HL-60 (cell line): Measurements from ENCODE around the gene SOX6.

Experiments
- CTCF ChIP-seq: IDR thresholded peaks from one replicate; pipeline ENCODE4 v1.5.1; 2011; ENCODE audit warnings: low read length, control low read depth, inconsistent platforms; ENCODE audit not compliant: insufficient read depth
- TF ChIP-seq, protein P1 (sequence below): IDR thresholded peaks from 2 replicates; pipeline ENCODE4 v1.6.1; 2012; ENCODE audit warnings: low read depth; ENCODE audit not compliant: insufficient replicate concordance

DNA sequence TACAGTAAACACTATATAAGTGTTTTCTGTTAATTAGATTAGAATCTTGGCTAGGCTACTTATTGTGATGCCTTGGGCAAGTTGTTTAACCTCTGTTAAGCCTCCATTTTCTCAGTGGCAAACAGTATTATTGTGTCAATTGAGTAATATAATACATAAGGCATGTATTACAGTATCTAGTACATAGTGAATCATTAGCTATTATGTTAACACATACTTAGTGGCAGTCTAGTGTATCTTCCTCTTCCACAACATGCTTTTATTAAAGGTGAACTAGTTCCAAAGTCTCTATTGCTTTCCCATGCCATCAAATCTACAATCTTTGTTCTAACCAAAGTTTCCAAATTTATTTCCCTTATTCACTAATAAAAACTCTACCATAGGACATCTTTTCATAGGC, 200.9 kb downstream of the SOX6 start:
- TF ChIP-seq CTCF: no peak
- TF ChIP-seq, protein P1, sequence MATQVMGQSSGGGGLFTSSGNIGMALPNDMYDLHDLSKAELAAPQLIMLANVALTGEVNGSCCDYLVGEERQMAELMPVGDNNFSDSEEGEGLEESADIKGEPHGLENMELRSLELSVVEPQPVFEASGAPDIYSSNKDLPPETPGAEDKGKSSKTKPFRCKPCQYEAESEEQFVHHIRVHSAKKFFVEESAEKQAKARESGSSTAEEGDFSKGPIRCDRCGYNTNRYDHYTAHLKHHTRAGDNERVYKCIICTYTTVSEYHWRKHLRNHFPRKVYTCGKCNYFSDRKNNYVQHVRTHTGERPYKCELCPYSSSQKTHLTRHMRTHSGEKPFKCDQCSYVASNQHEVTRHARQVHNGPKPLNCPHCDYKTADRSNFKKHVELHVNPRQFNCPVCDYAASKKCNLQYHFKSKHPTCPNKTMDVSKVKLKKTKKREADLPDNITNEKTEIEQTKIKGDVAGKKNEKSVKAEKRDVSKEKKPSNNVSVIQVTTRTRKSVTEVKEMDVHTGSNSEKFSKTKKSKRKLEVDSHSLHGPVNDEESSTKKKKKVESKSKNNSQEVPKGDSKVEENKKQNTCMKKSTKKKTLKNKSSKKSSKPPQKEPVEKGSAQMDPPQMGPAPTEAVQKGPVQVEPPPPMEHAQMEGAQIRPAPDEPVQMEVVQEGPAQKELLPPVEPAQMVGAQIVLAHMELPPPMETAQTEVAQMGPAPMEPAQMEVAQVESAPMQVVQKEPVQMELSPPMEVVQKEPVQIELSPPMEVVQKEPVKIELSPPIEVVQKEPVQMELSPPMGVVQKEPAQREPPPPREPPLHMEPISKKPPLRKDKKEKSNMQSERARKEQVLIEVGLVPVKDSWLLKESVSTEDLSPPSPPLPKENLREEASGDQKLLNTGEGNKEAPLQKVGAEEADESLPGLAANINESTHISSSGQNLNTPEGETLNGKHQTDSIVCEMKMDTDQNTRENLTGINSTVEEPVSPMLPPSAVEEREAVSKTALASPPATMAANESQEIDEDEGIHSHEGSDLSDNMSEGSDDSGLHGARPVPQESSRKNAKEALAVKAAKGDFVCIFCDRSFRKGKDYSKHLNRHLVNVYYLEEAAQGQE: no peak
